Caco-2 (cell line): ENCODE results near the gene ZNF775. TPM values are rescaled to one million over a fixed set of nuclear protein-coding genes. Genes with fewer than 3 reads are reported as not detected.

Source experiments
- Bru-seq: library from RNA; stranded (reverse); fragments of 400-500 nt; gene quantifications from one replicate; lab custom pipeline; 2021; lab: Mats Ljungman, UMichigan
- BruChase-seq, 2 experiments: library from RNA; stranded (reverse); fragments of 400-500 nt; gene quantifications; one replicate each; lab custom pipeline; 2021; lab: Mats Ljungman, UMichigan
- BruUV-seq: library from RNA; stranded (reverse); fragments of 400-500 nt; replicated peaks from 2 replicates; lab custom pipeline; 2021; lab: Mats Ljungman, UMichigan
- CTCF ChIA-PET: fragments of 300-600 bp; sonication (Branson Sonifier 250); formaldehyde crosslinking; loops from one replicate; lab custom pipeline; 2022; ENCODE audit warnings: antibody characterized with exemption; lab: Charles Lee
- POLR2A ChIA-PET: fragments of 300-600 bp; sonication (Branson Sonifier 250); formaldehyde crosslinking; loops from one replicate; lab custom pipeline; 2022; ENCODE audit warnings: antibody characterized with exemption; lab: Charles Lee
- DNase-seq, 2 experiments: peaks; one replicate each; pipeline versions ENCODE4 v3.0.0 to v3.0.0-alpha.2; 2020 to 2022
- H3K27me3 ChIP-seq: replicated peaks from 2 replicates; pipeline ENCODE4 v1.6.0; 2011; ENCODE audit warnings: low read length; ENCODE audit not compliant: control insufficient read depth, insufficient read depth
- H3K36me3 ChIP-seq: 2 replicates; pipeline ENCODE4 v1.5.1; 2011; ENCODE audit warnings: low read length; ENCODE audit not compliant: control insufficient read depth, insufficient read depth
- H3K4me1 ChIP-seq: fragments of 250-450 bp; sonication (Bioruptor Pico); 2 replicates; pipeline ENCODE4 v1.5.1; 2020; ENCODE audit warnings: mild to moderate bottlenecking
- H3K4me3 ChIP-seq: 2 replicates; pipeline ENCODE4 v1.5.1; 2011; ENCODE audit warnings: low read depth, mild to moderate bottlenecking, control low read depth, low read length
- H3K9me3 ChIP-seq: fragments of 250-450 bp; sonication (Bioruptor Pico); 2 replicates; pipeline ENCODE4 v1.5.1; 2020; ENCODE audit warnings: mild to moderate bottlenecking, moderate library complexity
- H3K27ac Mint-ChIP-seq: one replicate; pipeline ENCODE4 v1.8.0; 2022; ENCODE audit warnings: mixed read lengths; ENCODE audit not compliant: unreplicated experiment
- H3K27me3 Mint-ChIP-seq: one replicate; pipeline ENCODE4 v1.8.0; 2022; ENCODE audit warnings: mixed read lengths; ENCODE audit not compliant: insufficient read depth, unreplicated experiment
- H3K36me3 Mint-ChIP-seq: one replicate; pipeline ENCODE4 v1.8.0; 2022; ENCODE audit warnings: mild to moderate bottlenecking, mixed read lengths; ENCODE audit not compliant: insufficient read depth, unreplicated experiment
- H3K4me1 Mint-ChIP-seq: one replicate; pipeline ENCODE4 v1.8.0; 2022; ENCODE audit warnings: low read depth, mixed read lengths; ENCODE audit not compliant: unreplicated experiment
- H3K4me3 Mint-ChIP-seq: one replicate; pipeline ENCODE4 v1.8.0; 2022; ENCODE audit warnings: mild to moderate bottlenecking, moderate library complexity, mixed read lengths; ENCODE audit not compliant: unreplicated experiment
- H3K9me3 Mint-ChIP-seq: one replicate; pipeline ENCODE4 v1.8.0; 2022; ENCODE audit warnings: mixed read lengths; ENCODE audit not compliant: unreplicated experiment
- CTCF ChIP-seq, 2 experiments: fragments of 200-600 bp in 1 of 2; IDR thresholded peaks; 1 replicate in 1 of 2; 2 replicates in 1 of 2; pipeline versions ENCODE4 v1.5.1 to v1.8.0; 2011 to 2022; ENCODE audit warnings: antibody characterized with exemption in 1 of 2, control low read depth in 1 of 2, inconsistent platforms in 1 of 2, low read depth in 1 of 2, low read length in 1 of 2, mild to moderate bottlenecking in 1 of 2, moderate library complexity in 1 of 2; ENCODE audit not compliant: insufficient read depth in 1 of 2, severe bottlenecking in 1 of 2, unreplicated experiment in 1 of 2
- intact Hi-C: fragments of 100-400 bp; cut with micrococcal nuclease; formaldehyde crosslinking; loops from one replicate; pipeline ENCODE4 v1.10.0; 2022; ENCODE audit not compliant: unreplicated experiment
- long read RNA-seq: library from polyadenylated mRNA; stranded (forward); transcript quantifications from one replicate; pipeline ENCODE4 v2.0.0, GENCODE V29; 2022
- total RNA-seq: library from RNA; stranded (reverse); gene quantifications from 2 replicates; pipeline ENCODE4 v1.2.3, GENCODE V29; 2022

ZNF775 gene
- 4.0 and 4.4 TPM in 2 replicates for total RNA-seq
- percentile 40 among the genes with signal in this experiment for Bru-seq, nascent RNA
- BruChase-seq, experiment 1, labeled RNA remaining after a 2-hour chase = percentile 44 among the genes with signal in this experiment
- percentile 44 among the genes with signal in this experiment for BruChase-seq, experiment 2, labeled RNA remaining after a 6-hour chase
- long read RNA-seq, partial matches to known transcripts = 0 of 5 reads
- long read RNA-seq, other reads (novel, unspliced or antisense) = 2 of 5 reads

GRCh38 chr7:150378853-150379440, at the start of gene ZNF775:
Gene ZNF775, plus strand, starts transcription at chr7:150379330. Its CDS starts 9,141 bp downstream, at chr7:150388471.
- H3K36me3 Mint-ChIP-seq = peaks cover 35% of the 10 kb centered on the region
- Histone ChIP-seq H3K36me3 (no peaks in the 10 kb centered on the region), H3K4me3 (peak within 1 kb of the TSS; percentile 95), H3K27me3 (no peaks in the 10 kb centered on the region), H3K4me1 (peaks cover 58% of the 10 kb centered on the region), H3K9me3 (no peaks in the 10 kb centered on the region)
- H3K4me1 Mint-ChIP-seq = peaks cover 48% of the 10 kb centered on the region
- DNase-seq = peak; percentile 95 to 98
- ChIA-PET CTCF (interaction anchor here (1.0 to 1.9 kb wide), 5 partner anchors 10 to 55 kb away, joined by 3 to 9 read pairs (median 4); partner anchors contain the start of genes ACTR3C and REPIN1), POLR2A (interaction anchor here (1.5 to 2.2 kb wide), 2 partner anchors 10 to 56 kb away, joined by 5 to 29 read pairs; partner anchors contain the start of genes ACTR3C, LRRC61 and REPIN1)
- H3K9me3 Mint-ChIP-seq = no peaks in the 10 kb centered on the region
- BruUV-seq = no TSS peak
- H3K27me3 Mint-ChIP-seq = no peaks in the 10 kb centered on the region
- peak within 1 kb of the TSS; percentile 89 for H3K27ac Mint-ChIP-seq
- peak within 1 kb of the TSS; percentile 87 for H3K4me3 Mint-ChIP-seq
- intact Hi-C loops = loop anchor here (1.0 to 2.0 kb wide), 5 partner anchors 10 to 56 kb away; partner anchors contain the start of genes ACTR3C and LRRC61
- no peak for TF ChIP-seq CTCF (IDR thresholded peaks at IDR 0.05; ENCODE audit: insufficient read depth in 1 of 2, low read depth in 1 of 2, low read length in 1 of 2, severe bottlenecking in 1 of 2, unreplicated experiment in 1 of 2)

- Mint-ChIP-seq H3K27me3 (no peaks in the 10 kb centered on the region), H3K27ac (no peak overlapping the region), H3K9me3 (no peaks in the 10 kb centered on the region), H3K36me3 (peaks cover 60% of the 10 kb centered on the region), H3K4me3 (no peak overlapping the region), H3K4me1 (peaks cover 9% of the 10 kb centered on the region)
- Histone ChIP-seq H3K4me3 (no peak overlapping the region), H3K9me3 (no peaks in the 10 kb centered on the region), H3K27me3 (no peaks in the 10 kb centered on the region), H3K4me1 (peaks cover 10% of the 10 kb centered on the region), H3K36me3 (peaks cover 15% of the 10 kb centered on the region)
- POLR2A ChIA-PET = no interaction called here
- BruUV-seq = no TSS peak
- DNase-seq = no peak
- no peak for TF ChIP-seq CTCF (IDR thresholded peaks at IDR 0.05; ENCODE audit: insufficient read depth in 1 of 2, low read depth in 1 of 2, low read length in 1 of 2, severe bottlenecking in 1 of 2, unreplicated experiment in 1 of 2)
- intact Hi-C loops = no loop called here
- CTCF ChIA-PET = no interaction called here
Observed at GRCh38 chr7:150329331-150330120, 49.6 kb upstream of the ZNF775 start.
